Measurements from ENCODE around the gene ANKRD9.
A peak's percentile ranks its signal among the peaks of the same experiment; 100 is the strongest.

The ANKRD9 gene

DNA sequence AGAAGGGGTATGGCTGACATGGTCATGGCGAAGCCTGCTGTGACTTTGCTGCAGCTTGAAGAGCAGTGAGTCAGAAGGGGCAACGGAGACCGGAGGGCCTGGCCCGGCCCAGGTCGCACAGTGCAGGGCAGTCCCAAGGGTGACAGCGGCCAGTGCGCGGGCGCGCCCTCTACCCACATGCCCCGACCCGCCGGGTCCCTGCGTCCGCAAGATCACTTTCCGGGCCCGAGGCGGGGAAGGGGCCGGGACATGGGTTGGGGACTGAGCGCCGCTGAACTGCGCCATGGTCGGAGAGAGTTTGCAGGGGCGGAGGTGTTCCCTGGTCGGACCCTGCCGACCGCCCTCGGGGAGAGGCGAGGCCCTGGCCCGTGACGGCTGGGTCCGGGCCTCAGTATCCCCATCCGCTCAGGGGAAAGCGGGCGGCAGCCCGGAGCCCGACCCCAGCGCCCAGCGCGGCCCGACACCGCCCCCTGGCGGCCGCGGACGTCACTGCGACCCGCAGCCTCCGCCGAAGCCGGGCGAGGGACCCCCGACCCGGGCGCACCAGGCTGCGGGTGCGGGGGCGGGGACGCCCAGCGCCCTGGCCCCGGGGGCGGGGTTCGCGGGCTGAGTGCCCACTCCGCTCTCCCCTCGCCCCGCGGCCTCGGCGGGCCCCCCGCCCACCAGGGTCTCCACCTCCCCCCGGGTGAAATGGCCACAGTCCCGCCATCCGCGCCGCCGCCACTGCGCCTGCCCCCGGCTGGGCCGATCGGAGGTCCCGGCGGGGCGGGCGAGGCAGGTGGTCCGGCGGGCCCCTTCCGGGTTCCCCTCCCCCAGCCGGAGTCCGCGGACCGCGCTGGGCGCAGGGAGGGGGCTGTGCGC lies 7.2 kb upstream of the ANKRD9 start:
- in situ Hi-C loops (cut with MboI; ENCODE audit: low pct_unique_long_range_greater_than_20kb, low sequenced_read_pairs): no loop called here
- peak; percentile 74 for DNase-seq

DNA sequence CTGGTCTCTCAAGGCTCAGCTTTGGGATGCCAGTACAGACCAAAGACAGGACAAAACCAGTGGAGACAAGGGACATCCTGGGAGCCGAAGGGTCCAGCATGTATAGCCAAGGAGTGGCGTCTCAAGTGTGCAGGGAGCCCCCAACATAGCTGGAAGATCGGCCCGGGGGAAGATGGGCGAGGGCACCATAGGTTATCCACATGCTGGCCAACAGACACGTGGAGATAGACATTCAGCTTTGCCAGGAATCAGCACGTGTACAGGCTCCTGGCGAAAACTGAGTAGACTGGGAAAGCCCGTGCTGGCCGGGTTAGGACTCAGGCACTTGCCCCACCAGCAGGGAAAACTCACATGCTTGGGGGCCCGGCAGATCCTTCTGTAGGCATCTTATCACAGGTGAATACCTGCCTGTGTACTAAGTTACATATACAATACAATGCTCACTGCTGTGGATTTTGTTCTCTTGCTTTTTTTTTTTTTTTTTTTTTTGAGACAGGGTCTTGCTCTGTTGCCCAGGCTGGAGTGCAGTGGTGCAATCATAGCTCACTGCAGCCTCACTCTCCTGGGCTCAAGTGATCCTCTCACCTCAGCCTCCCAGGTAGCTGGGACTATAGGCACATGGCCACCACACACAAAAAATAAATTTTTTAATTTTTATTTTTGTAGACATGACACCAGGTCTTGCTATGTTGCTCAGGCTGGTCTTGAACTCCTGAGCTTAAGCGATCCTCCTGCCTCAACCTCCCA lies 5.6 kb upstream of the ANKRD9 start:
- no peak for DNase-seq
- in situ Hi-C loops (cut with MboI; ENCODE audit: low pct_unique_long_range_greater_than_20kb, low sequenced_read_pairs): no loop called here

DNA sequence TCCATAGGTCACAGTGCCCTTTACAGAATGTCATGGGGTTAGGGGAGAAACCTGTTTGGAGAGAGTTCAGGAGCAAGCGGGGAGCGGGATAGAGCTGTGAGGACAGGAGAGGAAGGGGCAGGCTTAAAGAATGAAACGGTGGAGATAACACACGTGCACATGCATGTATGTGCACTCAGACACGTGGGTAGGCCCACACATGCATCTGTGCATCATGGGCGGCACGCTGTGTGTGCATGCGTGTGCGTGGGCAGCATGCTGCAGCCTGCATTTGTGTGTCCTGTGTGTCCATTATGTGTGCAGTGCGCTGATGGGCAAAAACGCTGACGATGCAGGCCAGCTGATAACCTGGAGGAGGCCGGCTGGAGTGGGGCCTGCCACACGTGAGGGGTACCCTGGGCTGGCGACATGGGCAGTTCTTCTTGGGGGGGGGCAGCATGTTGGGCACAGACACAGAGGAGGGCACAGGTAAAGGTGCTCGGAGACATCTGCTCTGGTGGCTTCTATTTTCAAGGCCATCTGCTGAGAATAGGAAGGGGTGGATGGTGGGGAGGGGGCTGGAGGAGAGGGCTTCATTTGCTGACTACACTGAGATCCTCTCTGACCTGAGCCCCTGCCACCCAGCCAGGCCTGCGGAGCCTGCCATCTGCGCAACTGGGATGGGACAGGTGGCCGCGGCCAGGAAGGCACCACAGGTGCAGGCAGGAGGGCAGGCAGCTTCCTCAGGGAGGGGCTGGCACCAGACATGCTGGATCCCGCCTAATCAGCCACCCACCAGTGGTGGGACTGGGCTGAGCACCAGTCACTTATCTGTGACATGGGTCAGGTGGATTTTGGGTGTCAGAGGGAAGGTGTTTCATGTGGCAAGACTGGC lies 4.6 kb upstream of the ANKRD9 start:
- in situ Hi-C loops (cut with MboI; ENCODE audit: low pct_unique_long_range_greater_than_20kb, low sequenced_read_pairs): no loop called here
- DNase-seq: no peak

DNA sequence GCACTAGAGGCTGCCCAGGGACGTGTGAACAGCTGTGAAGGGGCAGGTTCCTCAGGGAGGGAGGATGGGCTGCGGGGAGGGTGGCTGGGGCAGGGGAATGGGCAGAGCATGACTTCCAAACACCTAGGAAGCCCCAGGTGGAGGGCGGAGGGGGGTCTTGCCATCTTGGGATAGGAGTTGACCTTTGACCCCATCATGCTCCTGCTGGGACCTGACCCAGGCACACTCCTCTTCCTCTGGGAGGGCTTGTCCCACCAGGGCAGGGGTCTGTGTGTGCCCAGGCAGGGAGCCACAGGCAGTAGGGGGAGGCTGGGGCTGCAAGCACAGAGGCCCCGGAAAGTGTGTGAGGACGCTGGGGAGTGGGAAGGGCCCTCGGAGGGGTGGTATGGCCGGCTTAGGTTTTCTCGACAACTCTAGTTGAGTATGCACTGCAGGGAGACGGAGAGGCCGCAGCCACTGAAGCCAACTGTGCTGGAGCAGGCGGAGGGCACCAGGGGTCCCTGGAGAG lies 3.3 kb upstream of the ANKRD9 start:
- in situ Hi-C loops (cut with MboI; ENCODE audit: low pct_unique_long_range_greater_than_20kb, low sequenced_read_pairs): no loop called here
- no peak for DNase-seq

DNA sequence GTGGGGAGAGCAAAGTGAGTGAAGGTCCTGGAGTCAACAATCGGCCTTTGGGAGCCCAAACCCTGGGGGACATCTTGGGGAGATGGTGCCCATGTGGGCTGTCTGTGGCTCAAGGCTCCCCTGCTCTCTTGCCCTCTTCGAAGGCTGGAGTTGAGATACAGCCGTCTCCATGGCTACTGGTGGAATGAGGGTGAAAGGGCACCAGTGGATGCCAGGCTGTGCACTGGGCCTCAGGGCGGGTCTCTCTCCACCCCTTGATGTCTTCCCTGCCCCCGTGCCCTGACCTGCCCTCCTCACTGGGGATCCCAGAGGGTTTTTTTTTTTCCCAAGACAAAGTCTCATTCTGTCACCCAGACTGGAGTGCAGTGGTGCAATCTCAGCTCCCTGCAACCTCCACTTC lies 2.0 kb upstream of the ANKRD9 start:
- in situ Hi-C loops (cut with MboI; ENCODE audit: low pct_unique_long_range_greater_than_20kb, low sequenced_read_pairs): no loop called here
- DNase-seq: no peak

DNA sequence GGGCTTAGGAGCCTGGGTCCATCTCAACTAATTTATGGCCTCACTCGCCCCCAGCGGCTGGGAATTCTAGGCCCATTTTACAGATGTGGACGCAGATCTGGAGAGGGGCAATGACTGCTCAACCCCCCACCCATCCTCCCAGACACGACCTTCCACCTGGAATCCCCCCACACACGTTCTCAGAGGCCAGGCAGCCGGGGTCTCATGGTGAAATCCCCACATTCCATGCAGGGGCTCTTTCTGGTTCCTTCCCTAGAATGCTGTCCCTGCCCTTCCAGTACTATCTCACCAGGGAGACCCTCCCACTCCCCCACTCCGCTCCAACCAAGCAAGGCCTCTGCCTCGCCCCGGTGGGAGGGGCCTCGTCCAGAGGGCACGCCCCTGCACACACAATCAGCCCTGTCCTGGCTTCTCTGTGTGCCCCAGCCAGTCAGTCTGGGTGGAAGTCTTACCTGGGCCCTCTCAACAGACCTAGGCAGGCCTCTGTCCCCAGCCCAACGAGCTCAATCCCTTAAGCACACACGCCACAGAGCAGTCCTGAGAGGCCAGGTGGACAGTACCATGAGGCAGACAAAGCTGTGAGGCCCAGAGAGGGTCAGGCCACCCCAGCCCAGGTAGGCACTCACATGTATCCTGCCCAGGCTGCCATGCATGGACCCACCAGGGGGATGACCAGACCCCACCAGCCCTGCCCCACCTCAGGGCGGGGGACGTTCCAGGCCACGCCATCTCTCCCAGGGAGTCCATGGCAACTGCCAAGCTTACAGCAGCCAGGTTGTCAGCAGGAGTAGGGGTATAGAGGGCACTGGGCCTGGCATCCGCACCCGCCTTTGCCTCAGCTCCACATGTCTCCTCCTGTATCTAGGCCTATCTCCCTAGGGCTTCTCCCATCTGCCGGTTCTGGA lies 1.3 kb upstream of the ANKRD9 start:
- peak; percentile 39 for DNase-seq
- in situ Hi-C loops (cut with MboI; ENCODE audit: low pct_unique_long_range_greater_than_20kb, low sequenced_read_pairs): no loop called here

DNA sequence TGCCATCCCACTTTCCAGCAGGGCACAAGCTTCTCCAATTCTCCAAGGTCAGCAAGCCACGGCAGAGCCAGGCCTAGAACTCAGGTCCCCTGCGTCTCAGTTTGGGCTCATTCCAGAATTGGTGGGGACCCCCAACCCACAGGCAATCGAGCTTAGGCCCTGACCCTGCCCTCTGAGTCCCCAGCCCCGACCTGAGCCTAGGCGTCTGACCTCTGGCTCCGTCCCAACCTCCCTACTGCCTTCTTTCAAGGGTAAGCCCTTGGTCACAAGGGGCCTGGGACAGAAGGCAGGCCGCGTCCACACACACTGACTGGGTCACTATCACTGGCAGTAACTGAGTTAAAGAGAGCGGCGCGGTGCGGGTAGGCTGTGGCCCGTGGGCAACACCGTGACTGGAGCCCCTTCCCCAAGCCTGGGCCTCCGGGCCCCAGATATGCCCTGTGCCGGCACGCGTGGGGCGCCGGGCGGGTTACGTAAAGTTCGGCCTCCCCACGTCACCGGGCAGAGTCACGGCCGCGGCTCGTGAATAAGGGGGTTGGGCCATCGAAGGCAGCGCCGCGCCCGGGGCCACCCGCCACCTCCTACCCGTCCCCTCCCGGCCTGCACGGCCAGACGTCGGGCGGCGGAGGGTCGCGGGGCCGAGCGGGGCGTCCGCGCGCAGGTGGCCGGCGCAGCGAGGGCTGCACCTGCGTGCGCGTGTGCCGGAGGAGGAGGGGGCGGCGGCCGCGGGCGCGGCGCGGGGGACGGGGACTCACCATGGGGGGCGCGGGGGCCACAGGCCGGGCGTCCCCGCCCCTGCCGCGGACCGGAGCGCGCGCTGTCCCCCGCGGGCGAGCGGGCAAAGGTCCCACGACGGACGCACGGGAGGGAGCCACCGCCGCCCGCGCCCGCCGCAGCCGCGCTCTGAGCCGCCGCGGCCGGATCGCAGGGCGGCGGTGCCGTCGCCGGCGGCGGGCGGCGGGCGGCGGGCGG lies 516 bp downstream of the ANKRD9 start:
- DNase-seq: peak; percentile 42
- in situ Hi-C loops (cut with MboI; ENCODE audit: low pct_unique_long_range_greater_than_20kb, low sequenced_read_pairs): no loop called here

DNA sequence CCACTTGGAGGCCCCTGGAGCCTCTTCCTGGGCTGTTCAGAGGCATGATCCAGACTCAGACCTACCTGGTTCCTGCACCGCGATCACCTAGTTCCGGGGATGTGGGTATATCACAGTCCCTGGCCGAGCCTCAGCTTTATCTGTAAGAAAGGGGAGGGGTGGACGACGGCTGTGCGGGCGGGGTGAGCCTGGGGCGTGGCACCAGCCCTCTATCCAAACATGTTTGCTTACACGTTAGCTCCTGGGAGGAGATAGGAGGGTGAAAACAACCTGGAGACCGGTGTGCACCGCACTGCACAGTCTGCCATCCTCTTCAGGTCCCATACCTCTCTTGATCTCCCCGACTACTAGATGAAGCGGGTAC lies 1.2 kb downstream of the ANKRD9 start:
- DNase-seq: no peak
- in situ Hi-C loops (cut with MboI; ENCODE audit: low pct_unique_long_range_greater_than_20kb, low sequenced_read_pairs): no loop called here

DNA sequence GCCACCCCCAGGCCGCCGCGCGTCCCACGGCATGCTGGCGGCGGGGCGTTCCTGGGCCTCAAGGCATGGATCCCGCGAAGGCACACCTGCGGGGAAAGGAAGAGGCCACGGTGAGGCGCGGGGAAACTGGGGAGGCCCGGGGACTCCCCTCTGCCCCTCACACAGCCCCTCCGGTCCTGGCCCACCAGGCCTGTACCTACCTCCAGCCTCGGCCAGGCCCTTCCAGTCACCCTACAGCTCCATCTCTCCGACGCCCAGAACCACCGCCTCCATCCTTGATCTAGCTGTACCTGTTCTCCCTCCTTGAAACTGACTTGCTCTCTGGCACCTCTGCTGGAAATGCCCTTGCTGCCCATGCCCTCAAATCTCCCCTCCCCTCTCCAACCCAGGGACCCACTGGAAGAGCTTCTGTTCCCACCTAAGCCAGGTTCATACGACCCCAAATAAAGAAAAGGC lies 1.7 kb downstream of the ANKRD9 start:
- in situ Hi-C loops (cut with MboI; ENCODE audit: low pct_unique_long_range_greater_than_20kb, low sequenced_read_pairs): no loop called here
- no peak for DNase-seq

DNA sequence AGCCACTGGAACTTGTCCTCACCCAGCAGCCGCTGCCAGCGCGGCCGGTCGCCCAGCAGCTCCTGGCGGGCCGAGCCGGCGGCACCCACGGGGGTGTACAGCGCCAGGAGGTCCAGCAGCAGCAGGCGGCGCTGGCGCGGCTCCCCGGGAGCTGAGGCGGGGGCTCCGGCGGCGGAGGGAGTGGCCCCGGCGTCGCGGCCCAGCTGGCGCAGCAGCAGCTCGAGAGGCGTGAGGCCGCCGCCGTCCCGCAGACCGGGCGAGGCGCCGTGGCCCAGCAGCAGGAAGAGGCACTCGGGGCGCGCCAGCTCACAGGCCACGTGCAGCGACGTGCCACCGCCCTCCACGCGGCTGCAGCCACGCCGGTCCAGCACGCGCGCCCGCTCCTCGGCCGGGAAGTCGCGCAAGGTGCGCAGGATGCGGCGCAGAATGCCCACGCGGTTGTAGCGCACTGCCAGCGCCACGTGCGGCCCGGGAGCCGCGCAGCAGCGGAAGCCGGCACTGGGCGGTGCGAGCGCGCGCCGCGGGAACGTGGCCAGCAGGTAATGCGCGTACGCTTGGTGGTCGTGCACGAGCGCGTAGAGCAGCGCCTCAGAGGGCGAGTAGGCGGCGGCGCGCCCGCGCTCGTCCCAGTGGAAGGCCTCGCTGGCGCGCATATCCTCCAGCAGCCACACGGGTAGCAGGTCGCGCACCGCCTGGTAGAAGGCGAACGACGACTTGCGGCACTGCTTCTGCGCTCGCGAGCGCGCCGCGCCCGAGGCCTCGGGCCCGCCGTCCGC lies 2.3 kb downstream of the ANKRD9 start:
- DNase-seq: no peak
- in situ Hi-C loops (cut with MboI; ENCODE audit: low pct_unique_long_range_greater_than_20kb, low sequenced_read_pairs): no loop called here

DNA sequence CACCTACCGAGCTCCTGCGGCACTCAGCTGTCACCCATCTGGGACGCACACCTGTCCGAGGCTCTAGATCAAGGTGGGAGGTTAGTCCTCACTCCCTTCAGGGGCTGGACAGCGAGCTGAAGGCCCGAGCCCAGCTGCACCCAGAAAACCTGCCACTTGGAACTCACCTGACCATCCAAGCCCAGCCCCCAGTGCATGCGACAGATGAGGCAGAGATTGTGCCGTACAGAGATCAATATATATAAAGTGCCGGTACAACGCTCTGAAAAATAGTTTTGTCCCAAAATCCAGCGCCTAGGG lies 3.0 kb downstream of the ANKRD9 start:
- in situ Hi-C loops (cut with MboI; ENCODE audit: low pct_unique_long_range_greater_than_20kb, low sequenced_read_pairs): no loop called here
- DNase-seq: no peak

DNA sequence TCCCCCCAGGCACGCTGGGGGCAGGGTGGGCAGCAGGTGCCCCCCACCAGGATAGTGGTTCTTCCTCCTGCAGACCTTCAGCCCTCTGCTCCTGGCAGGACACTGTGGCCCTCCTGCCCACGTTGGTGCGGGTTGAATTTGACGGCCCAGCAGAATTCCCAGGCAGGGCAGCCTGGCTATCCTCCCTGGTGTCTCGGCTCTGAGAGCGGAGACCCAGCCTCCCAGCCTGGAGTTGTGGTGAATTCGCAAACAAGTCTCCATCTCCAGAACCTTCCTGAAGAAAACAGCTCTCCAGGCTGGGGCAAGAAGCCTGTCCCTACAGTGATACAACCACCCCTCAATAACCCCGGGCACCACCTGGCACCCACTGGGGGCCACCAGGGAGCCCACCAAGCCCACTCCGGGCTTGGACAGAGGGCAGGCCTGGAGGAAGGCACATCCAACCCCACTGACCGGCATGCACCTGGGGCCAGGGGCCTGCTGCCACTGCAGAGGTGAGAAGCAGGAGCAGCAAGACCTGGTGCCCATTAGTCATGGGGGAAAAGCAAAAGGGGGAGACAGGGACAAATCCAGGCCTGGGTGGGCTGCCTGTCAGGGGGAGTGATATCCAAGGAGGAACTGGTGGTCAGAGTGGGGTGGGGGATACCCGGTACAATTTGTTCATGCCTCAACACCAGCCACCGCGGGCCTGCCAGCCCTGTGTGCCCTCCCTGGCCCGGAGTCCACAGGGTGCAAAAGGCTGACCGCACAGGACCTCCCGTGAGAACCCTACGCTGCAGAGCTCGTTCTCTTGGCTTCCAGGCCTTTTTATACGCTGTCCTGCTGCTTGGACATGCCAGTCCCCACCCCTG lies 3.6 kb downstream of the ANKRD9 start:
- no peak for DNase-seq
- in situ Hi-C loops (cut with MboI; ENCODE audit: low pct_unique_long_range_greater_than_20kb, low sequenced_read_pairs): no loop called here

DNA sequence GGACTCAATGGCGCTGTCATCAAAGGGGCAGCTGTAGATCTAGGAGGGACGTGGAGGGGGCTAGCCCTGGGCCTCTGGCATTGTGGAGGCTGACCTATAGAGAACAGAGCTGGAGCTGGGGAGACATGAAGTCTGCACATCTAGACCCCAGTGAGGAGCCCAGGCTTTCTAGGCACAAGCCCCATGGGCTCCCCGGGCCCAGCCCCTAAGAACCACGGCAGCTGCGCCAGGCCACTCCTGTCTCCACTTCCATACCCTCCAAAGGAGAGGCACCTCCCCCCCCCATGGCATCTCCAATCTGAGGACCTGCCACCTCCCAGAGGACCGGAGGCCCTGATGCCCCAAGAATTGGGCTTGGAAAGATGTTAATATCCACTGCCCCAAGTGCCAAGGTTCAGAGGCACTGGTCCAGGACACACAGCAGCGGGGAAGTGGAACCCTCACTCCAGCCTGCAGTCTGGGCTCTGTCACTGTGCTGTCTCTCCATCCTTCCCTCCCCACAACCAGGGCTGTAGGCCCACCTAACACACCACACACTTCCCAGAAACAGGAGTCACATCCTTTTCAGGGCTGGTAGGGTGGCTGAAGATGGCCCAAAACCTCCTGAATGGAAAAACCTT lies 4.5 kb downstream of the ANKRD9 start:
- in situ Hi-C loops (cut with MboI; ENCODE audit: low pct_unique_long_range_greater_than_20kb, low sequenced_read_pairs): no loop called here

DNA sequence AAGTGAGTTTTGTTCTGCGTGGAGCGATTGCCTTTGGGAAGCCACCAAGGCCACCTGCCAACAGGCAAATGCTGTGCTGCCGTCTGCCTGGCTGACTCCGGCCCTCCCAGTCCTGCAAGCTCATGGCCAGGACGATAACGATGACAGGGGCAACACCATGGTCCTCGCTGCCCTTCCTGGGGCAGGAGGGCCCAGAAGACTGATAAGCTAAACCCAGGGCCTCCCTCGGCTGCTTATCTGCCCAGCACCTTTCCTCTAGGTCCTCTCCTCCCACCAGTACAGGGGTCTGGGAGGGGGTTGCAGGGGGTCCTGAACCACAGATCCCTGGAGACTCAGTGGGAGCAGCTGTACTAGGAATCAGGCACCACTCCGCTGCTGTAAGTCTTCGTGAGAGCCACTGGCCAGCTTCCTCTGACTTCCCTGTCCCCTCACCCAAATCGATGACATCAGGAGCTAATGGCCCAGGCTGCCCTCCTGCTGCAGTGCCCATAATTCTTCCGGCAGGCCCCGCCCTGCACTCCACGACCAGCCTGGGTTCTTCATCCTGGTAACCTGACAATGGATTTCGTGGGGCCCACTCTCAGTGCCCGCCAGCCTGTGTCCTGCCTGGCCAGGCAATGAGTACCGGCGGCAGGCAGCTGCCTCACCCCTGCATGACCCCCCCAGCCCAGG lies 5.1 kb downstream of the ANKRD9 start:
- no peak for DNase-seq
- in situ Hi-C loops (cut with MboI; ENCODE audit: low pct_unique_long_range_greater_than_20kb, low sequenced_read_pairs): no loop called here

More for the DNA sequence above, 4.5 kb downstream of the ANKRD9 start:
- DNase-seq: no peak

DNA sequence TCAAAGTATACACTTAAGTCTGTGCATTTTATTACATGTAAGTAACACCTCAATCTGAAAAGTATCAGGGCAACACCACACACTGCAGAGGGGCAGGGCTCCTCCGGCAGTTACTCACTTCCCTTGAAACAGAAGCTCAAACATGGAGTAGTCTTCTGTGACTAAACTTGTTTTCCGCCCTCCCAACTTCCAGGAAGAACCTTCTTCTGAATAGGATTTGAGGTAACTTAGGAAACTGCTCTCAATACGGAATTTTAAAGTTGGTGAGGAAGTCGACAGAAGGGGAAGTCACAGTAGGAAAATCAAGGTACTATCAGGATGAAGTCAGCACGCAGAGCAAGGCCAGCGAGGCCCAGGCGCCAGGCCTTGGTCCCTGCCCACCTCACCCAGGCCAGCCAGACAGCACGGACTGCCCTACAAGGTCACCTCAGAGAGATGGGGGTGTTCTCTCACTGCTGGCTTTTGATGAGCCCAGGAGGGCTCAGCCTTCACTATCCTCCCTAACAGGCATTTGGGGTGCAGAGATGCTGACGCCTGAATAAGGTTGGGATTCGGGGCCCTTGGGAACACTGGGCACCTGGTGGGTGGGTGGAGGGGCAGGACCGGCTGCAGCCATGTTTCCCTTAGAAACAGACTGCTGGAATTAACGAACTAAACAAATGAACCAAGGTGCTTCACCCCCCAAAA lies 5.8 kb downstream of the ANKRD9 start:
- DNase-seq: no peak
- in situ Hi-C loops (cut with MboI; ENCODE audit: low pct_unique_long_range_greater_than_20kb, low sequenced_read_pairs): no loop called here
